MV-4-11 (cell line): Measurements from ENCODE around the gene MS4A18.

ENCODE experiments used
- DNase-seq: peaks from one replicate; lab custom pipeline; 2025; lab: John Stamatoyannopoulos, UW

The MS4A18 gene

DNA sequence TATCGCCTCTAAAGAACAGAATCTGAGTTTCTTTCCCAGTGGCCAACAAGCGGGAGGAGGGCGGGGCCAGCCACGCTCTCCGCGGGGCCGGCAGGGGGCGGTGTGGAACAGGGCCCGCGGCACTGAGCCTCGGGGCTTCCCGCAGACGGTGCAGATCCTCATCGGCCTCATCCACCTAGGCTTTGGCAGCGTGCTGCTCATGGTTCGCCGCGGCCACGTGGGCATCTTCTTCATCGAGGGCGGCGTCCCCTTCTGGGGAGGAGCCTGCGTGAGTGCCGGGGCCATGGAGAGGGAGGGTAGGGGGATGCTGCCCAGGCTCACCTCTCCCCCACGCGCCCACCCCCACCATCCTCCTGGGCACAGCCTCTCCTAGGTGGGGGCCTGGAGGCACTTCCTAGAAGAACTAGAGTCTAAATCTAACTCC, 42.9 kb downstream of the MS4A18 start:
- DNase-seq: no peak

DNA sequence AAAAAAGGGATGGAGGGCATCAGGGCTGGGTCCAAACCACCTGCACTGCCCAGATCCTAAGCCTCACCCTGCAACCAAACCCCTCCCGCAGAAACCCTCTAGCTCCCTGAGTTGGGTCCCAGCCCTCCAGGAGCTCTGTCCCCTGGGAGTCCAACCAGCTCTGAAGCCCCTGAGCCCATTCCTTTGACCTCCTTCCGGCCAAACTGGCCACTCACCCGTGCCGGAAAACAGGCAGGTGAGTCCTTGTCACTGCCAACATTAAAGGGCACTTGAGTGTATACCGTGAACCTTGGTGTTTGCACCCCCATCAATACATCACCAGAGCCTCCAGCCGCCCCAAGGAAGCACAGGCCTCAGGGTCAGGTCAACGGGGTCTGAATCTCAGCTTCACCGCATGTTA, 43.7 kb downstream of the MS4A18 start:
- no peak for DNase-seq

DNA sequence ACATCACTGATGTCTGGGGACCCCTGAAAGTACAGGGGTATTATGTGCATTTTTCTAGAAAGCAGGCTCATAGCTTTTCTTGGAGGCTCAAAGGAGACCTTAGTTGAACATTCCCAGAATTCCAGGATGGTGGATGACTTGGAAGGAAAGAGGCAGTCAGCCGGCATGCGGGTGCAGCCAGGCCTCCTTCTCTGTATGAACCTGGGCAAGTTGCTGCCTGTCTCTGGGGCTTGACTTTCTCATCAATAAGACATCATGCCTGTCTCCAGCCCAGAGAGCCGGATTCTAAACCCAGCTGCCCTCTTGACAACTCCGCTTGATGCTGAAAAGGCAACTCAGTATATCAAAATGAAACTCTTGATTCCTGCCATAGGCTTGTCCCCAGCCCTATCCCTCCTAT, 44.8 kb downstream of the MS4A18 start:
- DNase-seq: no peak

DNA sequence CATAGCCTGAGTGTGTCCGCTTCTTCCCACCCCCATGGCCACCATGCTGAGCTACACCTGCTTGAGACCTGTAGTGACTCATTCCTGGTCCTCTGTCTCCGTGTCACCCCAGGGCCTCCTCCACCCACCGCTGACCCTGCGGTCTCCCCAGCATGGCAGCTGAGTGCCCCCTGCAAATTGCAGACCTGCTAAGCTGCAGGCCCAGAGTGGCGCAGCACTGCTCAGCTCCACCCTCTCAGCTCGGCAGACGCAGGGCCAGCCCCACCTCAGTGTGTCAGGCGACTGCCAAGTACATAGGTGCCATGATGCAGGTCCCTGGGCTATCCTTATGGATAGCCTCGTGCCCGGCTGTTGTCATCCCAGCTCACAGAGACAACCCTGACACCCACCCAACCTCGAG, 45.3 kb downstream of the MS4A18 start:
- DNase-seq: no peak

DNA sequence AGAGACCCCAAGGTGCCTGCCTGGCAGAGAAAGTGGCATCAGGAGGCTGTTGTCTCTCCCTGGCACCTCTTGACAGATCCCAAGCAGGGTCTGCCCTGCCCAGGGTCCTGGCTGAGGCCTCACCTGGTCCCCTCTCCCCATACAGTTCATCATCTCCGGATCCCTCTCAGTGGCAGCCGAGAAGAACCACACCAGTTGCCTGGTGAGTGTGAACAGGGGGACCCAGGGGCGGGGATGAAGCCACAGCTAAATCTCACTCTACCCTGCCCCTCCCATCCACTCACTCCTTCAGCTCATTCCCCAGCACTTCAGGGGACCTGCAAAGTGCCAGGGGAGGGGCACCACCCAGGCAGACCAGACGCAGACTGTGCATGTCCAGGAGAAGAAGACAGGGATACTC, 46.6 kb downstream of the MS4A18 start:
- no peak for DNase-seq

DNA sequence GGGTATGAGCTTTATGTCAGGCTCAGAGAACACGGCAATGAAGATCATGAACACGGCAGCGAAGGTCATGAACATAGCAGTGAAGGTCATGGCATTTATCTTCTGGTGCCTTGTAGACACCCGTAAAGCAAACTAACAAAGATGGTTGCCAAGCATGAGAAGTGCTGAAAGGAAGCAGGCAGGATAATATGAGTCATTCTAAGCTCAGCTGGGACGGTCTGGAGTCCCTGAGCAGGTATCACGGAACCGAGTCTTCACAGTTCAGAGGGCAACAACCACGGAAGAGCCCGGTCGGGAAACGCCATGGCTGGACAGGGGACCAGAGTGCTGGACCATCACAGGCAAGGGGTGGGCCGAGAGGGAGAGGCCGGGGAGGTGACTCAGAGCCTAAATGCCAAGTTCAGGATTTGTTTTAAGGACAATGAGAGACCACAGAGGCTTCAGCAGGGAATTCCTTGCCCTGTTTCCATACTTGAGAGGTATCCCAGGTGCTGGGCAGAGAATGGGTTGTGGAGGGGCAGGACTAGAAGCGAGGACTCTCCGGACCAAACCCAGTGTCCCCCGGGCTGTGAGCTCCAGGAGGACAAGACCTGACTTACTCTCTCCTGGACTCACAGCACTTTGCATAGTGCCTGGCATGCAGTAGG, 47.5 kb downstream of the MS4A18 start:
- no peak for DNase-seq

DNA sequence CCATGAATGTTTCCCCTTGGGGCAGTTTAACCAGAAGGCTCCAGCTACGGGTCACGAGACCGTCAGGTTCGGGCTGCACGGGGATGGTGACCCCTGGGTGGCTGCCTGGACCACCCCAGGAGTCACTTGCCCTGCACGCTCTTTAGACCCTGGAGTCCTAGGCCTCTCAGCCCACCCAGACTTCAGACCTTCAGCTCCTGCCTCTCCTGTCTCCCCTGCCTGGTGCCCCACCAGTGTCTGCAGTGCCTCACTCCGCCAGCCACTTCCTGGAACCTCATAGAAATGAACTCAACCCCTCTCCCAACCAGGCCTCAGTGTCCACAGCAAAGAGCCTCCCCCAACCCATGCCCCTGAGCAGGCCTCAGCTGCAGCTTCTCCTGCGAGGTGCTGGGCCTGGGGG, 48.1 kb downstream of the MS4A18 start:
- DNase-seq: no peak

DNA sequence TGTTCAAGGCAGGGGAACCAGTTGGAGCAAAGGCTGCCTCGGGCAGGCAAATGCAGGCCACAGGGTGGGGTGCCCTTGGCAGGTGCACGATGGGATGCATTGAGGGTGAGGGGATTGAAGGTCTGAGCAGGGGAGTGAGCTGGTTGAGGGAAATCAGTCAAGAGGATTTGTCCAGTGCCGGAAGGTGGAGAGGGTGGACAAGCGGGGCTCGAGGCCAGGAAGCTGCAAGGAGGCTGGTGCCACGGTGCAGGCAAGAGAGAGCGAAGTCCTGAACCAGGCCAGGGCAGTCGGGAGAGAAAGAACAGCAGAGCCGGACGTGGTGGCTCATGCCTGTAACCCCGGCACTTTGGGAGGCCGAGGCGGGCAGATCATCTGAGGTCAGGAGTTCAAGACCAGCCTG, 50.2 kb downstream of the MS4A18 start:
- DNase-seq: no peak

DNA sequence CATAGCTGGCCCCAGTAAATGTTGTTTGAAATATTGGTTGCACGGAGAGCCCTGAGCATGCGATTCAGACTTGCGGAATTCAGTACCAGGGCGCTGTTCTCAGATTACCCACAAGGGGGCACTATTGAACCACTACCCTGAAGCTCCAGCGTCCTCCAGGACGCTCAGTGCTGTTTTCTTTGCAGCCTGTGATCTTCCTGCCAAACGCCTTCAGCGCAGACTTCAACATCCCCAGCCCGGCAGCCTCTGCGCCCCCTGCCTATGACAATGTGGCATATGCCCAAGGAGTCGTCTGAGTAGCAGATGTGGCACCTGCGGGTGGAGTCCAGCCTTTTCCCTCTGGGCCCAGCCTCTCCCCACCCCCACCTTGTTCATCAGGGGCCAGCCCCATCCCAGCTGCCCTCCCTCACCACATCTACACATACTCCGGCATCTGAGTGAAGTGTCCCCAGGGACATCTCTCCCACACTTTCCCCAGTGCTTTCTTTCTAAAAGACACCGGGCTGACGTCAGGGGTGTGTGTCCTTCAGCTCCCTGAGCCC, 51.0 kb downstream of the MS4A18 start:
- peak; percentile 83 for DNase-seq

DNA sequence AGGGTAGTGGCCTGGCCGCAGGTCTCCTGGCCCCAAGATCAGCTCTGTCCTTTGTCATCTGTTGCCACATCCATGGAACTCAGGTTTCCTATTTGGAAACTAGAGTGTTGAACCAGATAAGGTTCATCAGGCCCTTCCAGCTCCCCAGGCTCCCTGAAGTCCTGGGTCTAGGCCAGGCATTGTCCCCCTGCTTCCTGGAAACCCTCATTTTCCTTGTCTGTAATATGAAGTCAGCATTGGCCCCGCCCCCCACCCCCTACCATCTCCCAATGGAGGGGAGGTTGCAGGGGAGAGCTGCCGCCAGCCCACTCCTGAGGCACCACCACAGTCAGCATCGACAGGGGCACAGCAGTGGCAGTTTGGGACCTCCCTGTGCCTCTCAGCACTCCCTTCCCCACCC, 51.6 kb downstream of the MS4A18 start:
- no peak for DNase-seq

DNA sequence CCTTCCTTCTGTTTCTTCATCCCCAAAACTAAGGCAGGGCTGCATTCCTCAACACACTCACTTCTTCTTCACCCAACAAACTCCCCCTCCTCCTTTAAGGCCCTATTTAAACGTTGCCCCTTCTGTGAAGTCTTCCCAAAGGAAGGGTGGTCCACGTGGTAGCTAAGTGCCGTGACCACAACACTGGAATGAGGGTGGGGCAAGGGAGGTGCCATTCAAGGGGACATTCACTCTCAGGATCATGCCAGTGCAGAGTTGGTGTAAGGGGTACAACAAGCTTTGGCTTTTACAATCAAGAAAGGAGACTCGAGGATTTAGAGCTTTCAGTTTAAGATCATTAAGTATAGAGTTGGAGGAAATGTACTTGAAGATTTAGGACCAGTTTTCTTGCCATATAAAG, 52.6 kb downstream of the MS4A18 start:
- DNase-seq: no peak

DNA sequence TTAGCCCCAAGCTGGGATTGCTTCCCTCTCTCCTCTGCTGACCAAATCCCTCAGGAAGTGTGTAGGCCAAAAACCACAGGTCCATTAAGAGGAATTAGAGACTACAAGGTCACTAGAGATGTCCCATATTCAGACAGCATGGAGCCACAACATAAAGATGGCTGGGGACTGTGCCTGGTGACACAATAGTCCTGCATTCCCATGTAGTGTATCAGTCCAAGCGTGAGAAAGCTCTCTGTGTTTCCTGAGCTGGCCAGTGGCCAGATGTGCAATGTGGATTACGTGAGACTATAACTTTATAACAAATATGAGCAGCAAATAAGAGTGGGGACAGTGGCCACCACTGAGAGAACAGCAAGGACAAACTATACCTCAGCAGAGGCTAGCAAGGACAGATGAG, 53.1 kb downstream of the MS4A18 start:
- no peak for DNase-seq

DNA sequence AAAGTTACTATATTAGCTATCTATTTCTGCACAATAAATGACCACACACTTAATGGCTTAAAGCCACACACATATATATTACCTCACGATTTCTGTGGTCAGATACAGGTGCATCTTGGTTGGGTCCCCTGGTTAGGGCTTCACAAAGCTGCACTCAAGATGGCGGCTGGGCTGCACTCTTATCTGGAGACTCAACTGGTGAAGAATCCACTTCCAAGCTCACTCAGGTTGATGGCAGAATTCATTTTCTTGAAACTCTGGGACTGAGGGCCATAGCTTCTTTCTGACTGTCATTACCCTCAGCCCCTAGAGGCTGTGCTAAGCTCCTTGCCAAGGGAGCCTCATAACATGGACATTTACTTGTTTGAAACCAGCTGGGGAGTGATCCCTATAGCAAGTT, 55.5 kb downstream of the MS4A18 start:
- DNase-seq: no peak

DNA sequence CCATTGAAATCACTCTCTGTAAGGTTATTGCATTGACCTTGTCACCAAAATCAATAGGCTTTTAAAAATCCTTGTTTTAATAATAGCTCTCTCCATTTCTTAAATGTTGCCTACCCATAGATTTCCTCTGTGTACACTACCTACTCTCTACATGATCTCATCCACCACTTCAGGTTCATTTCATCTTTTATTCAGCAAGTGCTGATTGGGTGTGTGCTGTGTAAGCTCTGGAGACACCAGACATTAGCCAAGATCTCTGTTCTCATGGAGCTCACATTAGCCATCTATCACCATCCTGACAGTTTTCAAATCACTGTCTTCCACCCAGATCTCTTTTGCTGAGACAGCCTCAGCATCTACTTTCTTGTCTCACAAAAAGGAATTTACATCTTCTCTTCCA, 56.3 kb downstream of the MS4A18 start:
- no peak for DNase-seq

DNA sequence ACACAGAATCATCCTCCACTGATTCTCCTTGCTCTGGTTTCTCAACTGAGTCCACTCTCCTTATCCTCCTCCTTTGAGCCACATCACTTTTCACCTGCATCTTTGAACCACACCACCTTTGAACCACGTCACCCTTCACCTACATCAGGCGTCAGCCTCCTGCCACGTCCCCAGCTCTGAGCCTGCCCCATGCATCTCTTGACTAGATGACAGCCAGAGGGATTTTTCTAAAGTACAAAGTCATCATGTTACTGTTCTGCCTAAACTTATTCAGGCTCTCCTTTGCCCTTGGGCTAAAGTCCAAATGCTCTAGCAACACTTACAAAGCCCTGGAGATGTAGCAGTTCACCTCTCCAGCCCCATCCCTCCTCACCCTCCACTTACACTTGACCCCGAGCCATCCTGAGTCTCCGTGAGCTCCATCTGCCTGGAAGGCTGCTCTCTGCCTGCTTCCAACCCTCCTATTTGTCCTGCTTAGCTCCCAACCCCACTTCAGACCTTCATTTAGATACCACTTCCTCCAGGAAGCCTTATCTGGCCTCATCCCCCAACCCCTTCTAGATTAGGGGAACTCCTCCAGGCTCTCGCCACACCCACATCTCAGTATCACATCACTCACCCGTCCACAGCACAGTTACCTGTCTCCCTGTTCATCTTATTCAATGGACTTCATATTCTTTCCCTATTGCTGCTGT, 56.9 kb downstream of the MS4A18 start:
- DNase-seq: no peak

DNA sequence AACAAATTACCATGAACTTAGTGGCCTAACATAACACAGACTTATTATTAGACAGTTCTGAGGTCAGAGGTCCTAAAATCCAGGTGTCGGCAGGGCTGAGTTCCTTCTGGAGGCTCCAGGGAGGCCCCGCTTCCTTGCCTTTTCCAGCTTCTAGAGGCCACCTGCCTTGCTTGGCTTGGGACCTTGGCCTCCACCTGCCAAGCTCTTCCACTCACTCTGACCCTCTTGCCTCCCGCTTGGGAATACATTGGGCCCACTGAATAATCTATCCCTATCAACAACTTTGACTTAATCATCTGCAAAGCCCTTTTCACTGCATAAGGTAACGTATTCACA, 57.4 kb downstream of the MS4A18 start:
- no peak for DNase-seq

DNA sequence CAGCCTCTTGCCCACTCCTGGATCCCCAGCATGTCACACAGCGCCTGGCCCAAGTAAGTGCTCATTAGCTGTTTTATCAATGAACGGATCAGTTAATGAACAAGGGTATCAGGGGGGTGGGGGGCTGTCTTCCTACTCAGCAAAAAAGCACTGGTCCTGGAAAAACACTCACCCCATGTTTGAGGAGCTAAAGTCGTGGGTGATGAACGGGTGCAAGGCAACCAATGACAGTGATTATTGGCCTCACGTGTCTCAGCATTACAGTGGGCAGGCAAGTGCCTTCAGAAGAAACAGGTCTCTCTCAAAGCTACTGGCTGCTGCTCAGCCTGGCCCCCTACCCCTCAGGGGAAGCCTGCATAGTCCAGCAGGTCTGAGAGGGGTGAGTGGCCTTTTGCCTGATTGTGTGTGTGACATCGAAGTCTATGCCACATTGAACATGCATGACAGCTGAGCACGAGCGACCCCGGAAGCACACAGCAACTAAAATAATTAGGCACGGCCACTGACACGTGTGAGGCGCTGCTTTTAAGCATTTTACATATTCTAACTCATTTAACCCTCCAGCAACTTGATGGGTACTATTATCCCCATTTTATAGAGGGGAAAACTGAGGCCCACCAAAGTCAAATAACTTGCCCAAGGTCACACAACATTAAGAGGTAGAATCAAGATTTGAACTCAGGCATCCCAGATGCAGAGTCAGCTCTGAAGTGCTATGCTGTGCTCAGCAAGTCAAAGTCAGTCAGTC, 58.0 kb downstream of the MS4A18 start:
- no peak for DNase-seq

DNA sequence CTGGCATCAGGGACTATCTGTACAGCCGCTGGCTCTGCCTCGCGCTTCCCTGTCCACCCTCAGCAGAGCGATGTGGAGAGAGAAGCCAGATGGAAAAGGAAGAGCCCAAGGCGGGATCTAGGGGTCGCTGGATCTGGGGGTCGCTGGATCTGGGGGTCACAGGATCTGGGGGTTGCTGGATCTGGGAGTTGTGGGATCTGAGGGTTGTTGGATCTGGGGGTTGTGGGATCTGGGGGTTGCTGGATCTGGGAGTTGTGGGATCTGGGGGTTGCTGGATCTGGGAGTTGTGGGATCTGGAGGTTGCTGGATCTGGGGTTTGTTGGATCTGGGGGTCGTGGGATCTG, 58.6 kb downstream of the MS4A18 start:
- no peak for DNase-seq

DNA sequence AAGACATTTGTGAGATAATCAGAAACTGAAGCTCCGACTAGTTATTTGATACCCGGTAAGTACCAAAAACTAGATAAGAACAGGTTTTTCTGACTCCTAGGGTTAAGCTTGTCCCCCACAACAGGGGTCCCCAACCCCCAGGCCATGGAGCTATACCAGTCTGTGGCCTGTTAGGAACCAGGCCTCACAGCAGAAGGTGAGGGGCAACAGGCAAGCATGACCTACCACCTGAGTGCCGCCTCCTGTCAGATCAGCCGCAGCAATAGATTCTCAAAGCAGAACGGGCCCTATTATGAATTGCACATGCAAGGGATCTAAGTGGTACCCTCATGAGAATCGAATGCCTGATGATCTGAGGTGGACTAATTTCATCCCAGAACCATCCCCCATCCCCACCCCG, 59.4 kb downstream of the MS4A18 start:
- DNase-seq: no peak

DNA sequence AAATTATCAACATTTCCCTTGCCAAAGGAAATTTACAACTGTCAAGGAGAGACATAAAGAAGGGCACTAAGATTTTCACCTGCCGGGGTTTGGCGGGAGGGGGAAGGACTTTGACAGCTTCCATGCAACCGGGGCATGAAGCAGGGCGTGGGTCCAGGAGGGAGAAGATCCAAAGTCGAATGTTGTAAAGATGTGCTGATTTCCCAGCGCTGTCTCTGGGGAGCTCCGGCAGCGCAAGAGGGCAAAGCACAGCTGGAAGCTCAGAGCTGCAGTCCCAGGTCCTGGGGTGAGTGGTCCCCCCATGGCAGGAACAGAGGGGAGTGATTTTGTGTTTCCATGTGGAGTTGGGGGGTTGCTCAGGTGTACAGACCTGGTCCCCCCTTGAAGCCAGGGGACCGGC, 60.6 kb downstream of the MS4A18 start, which contains the start of gene MS4A10:
TSS of gene MS4A10 (plus strand) at position 198 of the 400 bp plus-strand sequence. CDS start 5,003 bp downstream, outside the sequence.
- no peak for DNase-seq

DNA sequence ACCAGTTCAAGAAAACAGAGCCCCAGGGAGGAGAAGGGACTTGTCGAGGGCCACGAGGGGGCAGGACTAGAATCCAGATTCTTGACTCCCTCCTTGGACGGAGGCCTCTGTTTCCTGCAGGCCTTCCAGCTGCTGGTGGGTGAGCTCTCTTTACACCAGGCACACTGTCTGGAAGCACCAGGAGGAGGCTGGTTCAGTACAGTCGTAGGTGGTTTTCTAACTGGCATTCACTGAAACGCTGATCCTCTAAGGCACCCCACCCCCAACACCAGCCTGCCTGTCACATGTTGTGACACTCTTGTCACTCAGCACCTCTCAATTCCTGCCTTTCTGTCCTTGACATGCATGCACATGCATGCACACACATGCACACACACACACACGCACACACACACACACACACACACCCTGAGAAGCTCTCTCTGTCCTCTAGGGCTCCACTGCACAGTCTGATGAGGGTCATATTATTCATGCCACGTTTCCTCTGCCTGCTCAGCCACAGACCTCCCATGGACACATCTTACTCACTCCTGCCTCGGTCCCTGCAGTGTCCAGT, 61.4 kb downstream of the MS4A18 start:
- DNase-seq: no peak

DNA sequence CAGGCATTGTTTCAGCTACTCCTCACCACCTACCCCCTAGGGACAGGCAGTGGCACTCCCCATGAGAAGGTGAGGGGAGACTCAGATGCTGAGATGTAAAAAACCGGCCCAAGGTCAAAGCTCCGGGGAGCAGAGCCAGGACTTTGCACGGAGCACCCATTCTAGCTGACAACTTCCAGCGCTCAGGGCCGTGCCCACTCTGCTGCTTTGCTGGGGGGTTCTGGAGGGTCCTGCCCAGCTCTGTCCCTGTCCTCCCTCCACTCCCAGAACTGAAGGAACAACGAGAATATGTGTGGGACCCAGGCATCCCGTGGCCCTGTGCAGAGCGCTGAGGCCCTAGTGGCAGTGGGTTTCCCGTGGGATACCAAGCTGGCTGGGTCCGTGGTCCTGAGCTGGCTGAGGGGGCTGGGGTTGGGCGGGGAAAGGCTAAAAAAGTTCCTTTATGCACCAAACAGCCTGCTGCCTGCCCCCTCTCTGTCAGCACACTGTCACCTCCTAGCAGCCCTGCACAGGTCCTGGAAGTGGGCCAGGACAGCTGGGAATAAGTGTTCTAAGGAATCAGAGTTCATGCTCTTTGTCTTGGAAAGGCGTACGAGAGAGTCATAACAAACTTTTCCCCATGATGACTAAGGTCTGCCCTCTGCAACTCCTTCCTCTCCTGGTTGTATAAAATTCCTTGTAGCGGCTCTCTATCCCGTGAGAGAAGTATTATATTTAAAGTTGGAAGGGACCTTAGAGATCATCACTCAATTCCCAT, 62.5 kb downstream of the MS4A18 start:
- DNase-seq: no peak
